Cardiac muscle cell (in vitro differentiated cells and primary cell): ENCODE data around the gene FAM81B. TPM values are rescaled to one million over a fixed set of nuclear protein-coding genes. Genes with fewer than 3 reads are reported as not detected.
"Not testable (repeated sequence)": the region's sequence is repeated elsewhere in the genome, so short reads cannot be mapped to it uniquely, and the experiment has no call there.

Source experiments
- DNase-seq, 2 donors: peaks; one replicate each; pipeline versions ENCODE4 v3.0.0 to v3.0.0-alpha.2; 2010 to 2017; ENCODE audit warnings: low read depth in 1 of 2, low spot score in 1 of 2
- H3K27ac ChIP-seq: fragments of 200-600 bp; sonication (generic); 2 replicates; pipeline ENCODE4 v1.5.1; 2016
- H3K27me3 ChIP-seq: fragments of 200-600 bp; sonication (generic); 2 replicates; pipeline ENCODE4 v1.6.0; 2016; ENCODE audit warnings: control low read depth
- H3K36me3 ChIP-seq: fragments of 200-600 bp; sonication (generic); 2 replicates; pipeline ENCODE4 v1.5.1; 2016; ENCODE audit warnings: control low read depth
- H3K4me1 ChIP-seq: fragments of 200-600 bp; sonication (generic); 2 replicates; pipeline ENCODE4 v1.8.1; 2017; ENCODE audit warnings: low read depth, mild to moderate bottlenecking, mixed run types
- H3K4me3 ChIP-seq: fragments of 200-600 bp; sonication (generic); 2 replicates; pipeline ENCODE4 v1.5.1; 2016; ENCODE audit warnings: mild to moderate bottlenecking
- H3K9me3 ChIP-seq: fragments of 200-600 bp; sonication (generic); 2 replicates; pipeline ENCODE4 v1.5.1; 2017; ENCODE audit warnings: low read depth, mild to moderate bottlenecking, control low read depth
- CTCF ChIP-seq: IDR thresholded peaks from 2 replicates; pipeline ENCODE4 v1.5.1; 2012; ENCODE audit warnings: low read depth, mild to moderate bottlenecking, low read length
- polyA plus RNA-seq: library from polyadenylated mRNA; unstranded; fragments of >200 nt; fragmentation: Nextera tagmentation; extraction: Ambion mirVana; gene quantifications from 2 replicates; pipeline ENCODE4 v1.2.1, GENCODE V29; 2016
- total RNA-seq: library from RNA; depleted of rRNA; stranded (reverse); fragments of >200 nt; gene quantifications from 2 replicates; pipeline ENCODE4 v1.2.3, GENCODE V29; 2016

FAM81B gene
- total and polyA plus RNA-seq, 2 experiments from 2014 or later: not detected

DNA sequence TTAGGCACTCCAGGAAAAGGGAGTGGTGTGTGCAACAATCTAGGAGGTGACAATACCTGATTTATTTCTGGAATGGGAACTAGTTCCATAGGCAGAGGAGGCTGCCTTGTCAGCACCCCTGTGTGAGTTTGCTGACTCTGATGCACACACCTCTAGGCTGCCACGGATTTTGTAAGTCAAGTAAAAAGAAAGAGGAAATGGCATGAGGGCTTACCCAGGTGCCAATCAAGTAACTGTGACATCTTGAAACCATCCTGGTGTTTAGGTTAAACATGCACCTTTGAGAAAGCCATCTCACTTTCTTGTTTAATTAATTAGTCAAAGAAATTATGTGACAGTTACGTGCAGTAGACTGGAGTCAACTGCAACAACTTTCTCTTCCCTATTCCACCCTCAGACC, 32.3 kb upstream of the FAM81B start:
- Histone ChIP-seq H3K36me3 (no peaks in the 10 kb centered on the region), H3K4me1 (no peaks in the 10 kb centered on the region), H3K27ac (no peak overlapping the region), H3K27me3 (no peaks in the 10 kb centered on the region), H3K4me3 (no peak overlapping the region), H3K9me3 (no peaks in the 10 kb centered on the region)
- DNase-seq: no peak
- no peak for TF ChIP-seq CTCF

- not testable (repeated sequence) for H3K27me3 ChIP-seq, DNase-seq, H3K4me3 ChIP-seq, H3K27ac ChIP-seq, H3K36me3 ChIP-seq, H3K9me3 ChIP-seq, H3K4me1 ChIP-seq
These were observed 30.5 kb upstream of the FAM81B start for GRCh38 chr5:95360667-95361066.

DNA sequence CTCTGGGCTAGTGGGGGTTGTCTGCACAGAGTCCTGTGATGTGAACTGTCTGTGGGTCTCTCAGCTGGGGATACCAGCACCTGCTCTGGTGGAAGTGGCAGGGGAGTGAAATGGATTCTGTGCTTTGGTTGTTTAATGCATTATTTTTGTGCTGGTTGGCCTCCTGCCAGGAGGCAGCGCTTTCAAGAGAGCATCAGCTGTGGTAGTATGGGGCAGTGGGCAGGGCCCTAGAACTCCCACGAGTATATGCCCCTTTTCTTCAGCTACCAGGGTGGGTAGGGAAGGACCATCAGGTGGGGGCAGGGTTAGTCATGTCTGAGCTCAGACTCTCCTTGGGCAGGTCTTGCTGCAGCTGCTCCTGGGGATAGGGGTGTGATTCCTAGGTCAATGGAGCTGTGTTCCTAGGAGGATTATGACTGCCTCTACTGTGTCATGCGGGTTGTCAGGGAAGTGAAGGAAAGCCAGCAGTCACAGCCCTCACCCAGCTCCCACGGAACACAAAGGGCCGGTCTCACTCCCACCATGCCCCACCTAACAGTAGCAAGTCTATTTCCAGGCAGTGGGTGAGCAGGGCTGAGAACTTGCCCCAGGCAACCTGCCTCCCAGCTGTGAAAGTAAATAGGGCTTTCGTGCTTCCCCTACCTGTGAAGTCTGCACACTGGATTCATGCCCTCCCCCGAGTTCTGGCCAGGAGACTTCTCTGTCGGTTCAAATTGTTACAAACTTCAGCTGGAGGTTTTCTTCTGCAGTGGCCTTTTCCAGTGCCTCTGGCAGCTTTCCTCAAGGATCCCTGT, 25.7 kb upstream of the FAM81B start:
- TF ChIP-seq CTCF: no peak
- Histone ChIP-seq H3K27ac (no peak overlapping the region), H3K4me3 (no peak overlapping the region), H3K36me3 (no peaks in the 10 kb centered on the region), H3K9me3 (no peaks in the 10 kb centered on the region), H3K27me3 (no peaks in the 10 kb centered on the region), H3K4me1 (no peaks in the 10 kb centered on the region)
- DNase-seq: no peak

DNA sequence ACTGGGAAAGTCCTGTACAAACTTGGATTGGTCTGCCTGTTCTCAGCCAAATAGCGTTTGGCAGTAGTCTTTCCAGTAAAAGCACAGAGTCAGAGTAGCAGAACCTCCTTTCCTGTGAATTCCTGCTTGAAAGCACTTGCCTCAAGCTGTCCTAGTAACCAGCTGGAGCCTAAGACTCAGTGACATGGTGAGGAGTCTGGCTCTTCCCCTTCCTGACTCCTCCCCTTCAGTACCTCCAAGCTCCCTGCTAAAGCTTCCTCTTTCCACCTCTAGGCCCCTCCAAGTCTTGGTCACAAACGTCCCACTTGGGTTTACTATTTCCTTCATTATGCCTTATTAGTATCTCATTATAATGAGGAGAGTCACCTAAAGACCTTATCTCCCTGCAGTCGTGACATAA, 21.4 kb upstream of the FAM81B start:
- TF ChIP-seq CTCF: no peak

DNA sequence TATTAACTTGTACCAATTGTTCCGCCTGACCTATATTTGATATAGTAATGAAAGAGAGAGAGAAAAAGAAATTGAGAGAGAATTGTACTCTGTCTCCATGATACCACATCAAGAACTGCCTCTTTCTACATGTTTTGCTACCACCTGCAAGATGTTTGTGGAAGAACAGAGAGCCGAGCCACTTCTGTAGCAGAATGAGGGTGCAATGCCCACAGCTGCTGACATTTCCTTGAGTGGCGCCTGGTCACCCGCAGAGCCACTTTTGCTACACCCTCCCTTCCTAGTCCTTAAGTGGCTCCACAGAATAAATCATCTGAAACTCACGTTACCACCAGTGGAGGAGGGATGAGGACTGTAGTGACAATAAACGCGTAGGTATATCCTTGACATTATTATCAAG, 17.1 kb upstream of the FAM81B start:
- TF ChIP-seq CTCF: no peak
- Histone ChIP-seq H3K27me3 (no peaks in the 10 kb centered on the region), H3K36me3 (no peaks in the 10 kb centered on the region), H3K27ac (no peak overlapping the region), H3K9me3 (no peaks in the 10 kb centered on the region), H3K4me3 (no peak overlapping the region), H3K4me1 (no peaks in the 10 kb centered on the region)
- no peak for DNase-seq

More for the DNA sequence above, 21.4 kb upstream of the FAM81B start:
- Histone ChIP-seq H3K27me3 (no peaks in the 10 kb centered on the region), H3K36me3 (no peaks in the 10 kb centered on the region), H3K9me3 (no peaks in the 10 kb centered on the region), H3K4me3 (no peak overlapping the region), H3K27ac (no peak overlapping the region), H3K4me1 (no peaks in the 10 kb centered on the region)
- DNase-seq: no peak

DNA sequence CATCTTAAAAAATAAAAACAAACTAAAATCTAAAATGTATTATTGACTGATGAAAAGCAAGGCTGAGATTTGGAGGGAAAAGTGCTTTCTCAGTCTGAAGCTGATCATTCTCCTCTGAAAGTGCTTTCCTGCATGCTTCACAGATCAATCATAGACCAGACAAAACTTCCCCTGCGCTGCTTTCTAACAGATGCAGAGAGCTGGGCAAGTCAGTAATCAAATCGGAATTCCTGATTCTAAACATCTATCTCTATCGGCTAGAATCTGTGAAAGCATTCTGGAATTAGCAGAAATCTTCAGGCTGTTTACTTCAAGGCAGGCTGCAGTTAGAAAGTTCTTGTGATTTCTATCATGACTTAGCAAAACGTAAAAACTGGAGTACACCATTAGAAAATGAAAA, 15.6 kb upstream of the FAM81B start:
- Histone ChIP-seq H3K27me3 (no peaks in the 10 kb centered on the region), H3K27ac (no peak overlapping the region), H3K36me3 (no peaks in the 10 kb centered on the region), H3K9me3 (no peaks in the 10 kb centered on the region), H3K4me3 (no peak overlapping the region), H3K4me1 (no peaks in the 10 kb centered on the region)
- no peak for TF ChIP-seq CTCF
- no peak for DNase-seq
